GM12892 (cell line): ENCODE results near the gene SUPT20HL2.

Experiments used
- POLR2A ChIP-seq: IDR thresholded peaks from 2 replicates; pipeline ENCODE4 v1.6.1; 2011; ENCODE audit warnings: low read depth, low read length, control low read depth
- POLR2AphosphoS5 ChIP-seq: IDR thresholded peaks from 2 replicates; pipeline ENCODE4 v1.6.1; 2011; ENCODE audit warnings: low read depth, low read length, control low read depth
- TAF1 ChIP-seq: IDR thresholded peaks from 2 replicates; pipeline ENCODE4 v1.6.1; 2011; ENCODE audit warnings: low read depth, mild to moderate bottlenecking, control low read depth, low read length, borderline replicate concordance

DNA sequence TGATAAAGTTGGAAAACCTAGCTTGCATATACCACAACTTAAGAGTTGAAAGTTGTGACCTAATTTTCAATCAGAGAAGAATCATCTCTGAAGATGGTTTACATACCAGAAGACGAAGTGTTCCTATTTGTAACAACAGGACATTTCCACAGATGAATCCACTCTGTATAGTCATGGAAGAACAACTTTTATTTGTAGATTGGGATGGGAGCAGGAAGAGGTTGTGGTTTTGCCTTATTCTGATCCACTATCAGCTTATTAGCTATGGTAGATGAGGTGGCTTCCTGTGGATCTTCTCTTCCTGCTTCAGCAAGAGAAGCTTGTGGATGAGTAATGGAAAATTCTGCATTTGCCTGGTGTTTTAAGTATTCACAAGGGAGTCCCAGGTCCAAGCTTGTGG, 27.9 kb upstream of the SUPT20HL2 start:
- TF ChIP-seq POLR2AphosphoS5 = no peak
- TF ChIP-seq POLR2A = no peak
- TF ChIP-seq TAF1 = no peak
